Gastrocnemius medialis (tissue), 4 donors: Measurements from ENCODE around the gene ZNF710. TPM values are rescaled to one million over a fixed set of nuclear protein-coding genes. Genes with fewer than 3 reads are reported as not detected.

ENCODE experiments used
- ATAC-seq, 2 donors: fragments of 150-250 bp; one replicate each; pipeline ENCODE4 v1.9.1; 2016
- DNase-seq, 2 donors: peaks; one replicate each; pipeline ENCODE4 v3.0.0-alpha.2; 2019
- H3K27ac ChIP-seq, 4 donors: fragments of 200-600 bp; sonication (generic); 1 replicate in 1 of 4; 2 replicates in 3 of 4; pipeline ENCODE4 v1.5.1; 2016 to 2018; ENCODE audit warnings: mild to moderate bottlenecking in 2 of 4, moderate library complexity in 1 of 4
- H3K27me3 ChIP-seq, 3 donors: fragments of 200-600 bp; sonication (generic) in 2 of 3; 1 replicate in 1 of 3; 2 replicates in 2 of 3; pipeline versions ENCODE4 v1.5.1 to v1.6.0; 2016 to 2019; ENCODE audit warnings: mild to moderate bottlenecking in 1 of 3, moderate library complexity in 1 of 3
- H3K36me3 ChIP-seq, 2 donors: fragments of 200-600 bp; sonication (generic) in 1 of 2; one replicate each; pipeline ENCODE4 v1.5.1; 2017 to 2018
- H3K4me1 ChIP-seq, 2 donors: fragments of 200-600 bp; sonication (generic) in 1 of 2; one replicate each; pipeline ENCODE4 v1.5.1; 2016 to 2017; ENCODE audit warnings: mild to moderate bottlenecking in 2 of 2
- H3K4me3 ChIP-seq, 4 donors: fragments of 200-600 bp; sonication (generic) in 3 of 4; 1 replicate in 1 of 4; 2 replicates in 3 of 4; pipeline ENCODE4 v1.5.1; 2016 to 2019; ENCODE audit warnings: mild to moderate bottlenecking in 2 of 4
- H3K9me3 ChIP-seq, 3 donors: fragments of 200-600 bp; sonication (generic) in 2 of 3; 1 replicate in 1 of 3; 2 replicates in 2 of 3; pipeline ENCODE4 v1.5.1; 2016 to 2019
- POLR2A ChIP-seq, 2 donors: fragments of 450-650 bp; IDR thresholded peaks; one replicate each; pipeline ENCODE4 v1.6.1; 2017; ENCODE audit warnings: antibody characterized with exemption in 2 of 2, mild to moderate bottlenecking in 2 of 2, moderate library complexity in 2 of 2
- in situ Hi-C, 4 donors: fragments of 200-750 bp; cut with MboI; loops; one replicate each; pipeline versions ENCODE4 v1.15.0 to v1.8.0; 2017; ENCODE audit warnings: low sequenced_read_pairs in 4 of 4
- intact Hi-C: fragments of 100-400 bp; cut with DNase I; formaldehyde crosslinking; loops from one replicate; pipeline ENCODE4 v1.15.1; 2023; ENCODE audit warnings: low total_unique reads
- total RNA-seq, 4 donors: library from RNA; depleted of rRNA; stranded (reverse); fragments of >200 nt; gene quantifications; one replicate each; pipeline versions ENCODE4 v1.1.0 to v1.2.3, GENCODE V29; 2016
- TF ChIP-seq, protein P1 (sequence below), 5 experiments: fragments of 450-650 bp in 3 of 5; fragments of 200-600 bp in 2 of 5; sonication (generic) in 2 of 5; IDR thresholded peaks in 4 of 5; conservative IDR thresholded peaks in 1 of 5; 1 replicate in 4 of 5; 2 replicates in 1 of 5; pipeline ENCODE4 v1.5.1; 2016 to 2019; ENCODE audit warnings: antibody characterized with exemption in 5 of 5, mild to moderate bottlenecking in 3 of 5, moderate library complexity in 3 of 5

ZNF710 gene
- total RNA-seq, 4 donors from 2014 or later: 2.6 to 5.4 (median 3.2) TPM

GRCh38 chr15:90101969-90102890, 101.1 kb downstream of the ZNF710 start, which contains the start of gene IDH2:
Gene IDH2 (minus strand): TSS chr15:90102468. CDS start chr15:90102390, 78 bp downstream.
- ATAC-seq: peak; percentile 36 to 47
- Histone ChIP-seq H3K4me3 (peak within 1 kb of the TSS; percentile 68 to 93 (median 80)), H3K9me3 (no peaks in the 10 kb centered on the region), H3K27me3 (no peaks in the 10 kb centered on the region), H3K27ac (peak within 1 kb of the TSS; percentile 94 to 100 (median 99)), H3K4me1 (peaks cover 74 to 80% of the 10 kb centered on the region in 2 donors), H3K36me3 (no peaks in the 10 kb centered on the region)
- DNase-seq: peak; percentile 61 to 79
- intact Hi-C loops: loop anchor here (5.0 to 10.0 kb wide), 2 partner anchors 363 to 1190 kb away; partner anchors contain the start of gene MFGE8
- in situ Hi-C loops: no loop called here
- peak; percentile 99 for TF ChIP-seq POLR2A (IDR thresholded peaks at IDR 0.05)
- TF ChIP-seq, protein P1, sequence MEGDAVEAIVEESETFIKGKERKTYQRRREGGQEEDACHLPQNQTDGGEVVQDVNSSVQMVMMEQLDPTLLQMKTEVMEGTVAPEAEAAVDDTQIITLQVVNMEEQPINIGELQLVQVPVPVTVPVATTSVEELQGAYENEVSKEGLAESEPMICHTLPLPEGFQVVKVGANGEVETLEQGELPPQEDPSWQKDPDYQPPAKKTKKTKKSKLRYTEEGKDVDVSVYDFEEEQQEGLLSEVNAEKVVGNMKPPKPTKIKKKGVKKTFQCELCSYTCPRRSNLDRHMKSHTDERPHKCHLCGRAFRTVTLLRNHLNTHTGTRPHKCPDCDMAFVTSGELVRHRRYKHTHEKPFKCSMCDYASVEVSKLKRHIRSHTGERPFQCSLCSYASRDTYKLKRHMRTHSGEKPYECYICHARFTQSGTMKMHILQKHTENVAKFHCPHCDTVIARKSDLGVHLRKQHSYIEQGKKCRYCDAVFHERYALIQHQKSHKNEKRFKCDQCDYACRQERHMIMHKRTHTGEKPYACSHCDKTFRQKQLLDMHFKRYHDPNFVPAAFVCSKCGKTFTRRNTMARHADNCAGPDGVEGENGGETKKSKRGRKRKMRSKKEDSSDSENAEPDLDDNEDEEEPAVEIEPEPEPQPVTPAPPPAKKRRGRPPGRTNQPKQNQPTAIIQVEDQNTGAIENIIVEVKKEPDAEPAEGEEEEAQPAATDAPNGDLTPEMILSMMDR (IDR thresholded peaks at IDR 0.05 in 4 of 5, conservative IDR thresholded peaks at IDR 0.05 in 1 of 5): peak in 2 of 5 experiments; percentile 17 to 27

DNA sequence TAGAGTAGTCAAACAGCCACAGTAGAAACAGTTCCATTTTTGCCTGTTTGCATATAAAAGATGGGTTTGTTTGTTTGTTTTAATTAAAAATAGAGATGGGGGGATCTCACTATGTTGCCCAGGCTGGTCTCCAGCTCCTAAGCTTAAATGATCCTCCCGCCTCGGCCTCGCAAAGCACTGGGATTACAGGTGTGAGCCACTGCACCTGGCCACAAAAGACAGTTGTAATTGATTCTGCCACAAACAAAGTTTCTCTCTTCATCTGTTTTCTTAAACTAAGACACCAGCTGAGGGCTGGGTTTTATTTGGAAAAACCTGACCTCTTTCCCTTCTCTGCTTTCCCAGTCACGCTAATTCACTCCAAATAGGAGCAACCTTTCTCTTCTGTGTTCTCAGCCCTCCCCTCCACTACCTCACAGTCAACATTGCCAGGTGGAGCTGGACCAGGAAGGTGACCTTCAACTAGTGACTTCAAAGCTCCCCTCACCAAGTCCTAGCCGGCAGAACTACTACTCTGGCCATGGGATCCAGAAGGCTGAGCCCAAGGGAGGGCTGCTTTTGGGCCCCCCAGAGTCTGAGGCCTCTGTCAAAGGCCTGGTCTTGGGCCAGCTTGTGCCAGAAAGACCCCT, 102.7 kb downstream of the ZNF710 start:
- no peak for ATAC-seq
- Histone ChIP-seq H3K9me3 (no peaks in the 10 kb centered on the region), H3K4me3 (no peak overlapping the region), H3K4me1 (peaks cover 61 to 67% of the 10 kb centered on the region in 2 donors), H3K36me3 (no peaks in the 10 kb centered on the region), H3K27me3 (no peaks in the 10 kb centered on the region), H3K27ac (peak overlapping the region; percentile 94 to 100 (median 99))
- in situ Hi-C loops (no loop called here), intact Hi-C loops (loop anchor here (5.0 to 10.0 kb wide), 2 partner anchors 361 to 1192 kb away; partner anchors contain the start of gene MFGE8)
- DNase-seq: peak in 1 of 2 donors; percentile 46
- TF ChIP-seq POLR2A (IDR thresholded peaks at IDR 0.05): no peak
- TF ChIP-seq, protein P1 (IDR thresholded peaks at IDR 0.05 in 4 of 5, conservative IDR thresholded peaks at IDR 0.05 in 1 of 5): no peak

DNA sequence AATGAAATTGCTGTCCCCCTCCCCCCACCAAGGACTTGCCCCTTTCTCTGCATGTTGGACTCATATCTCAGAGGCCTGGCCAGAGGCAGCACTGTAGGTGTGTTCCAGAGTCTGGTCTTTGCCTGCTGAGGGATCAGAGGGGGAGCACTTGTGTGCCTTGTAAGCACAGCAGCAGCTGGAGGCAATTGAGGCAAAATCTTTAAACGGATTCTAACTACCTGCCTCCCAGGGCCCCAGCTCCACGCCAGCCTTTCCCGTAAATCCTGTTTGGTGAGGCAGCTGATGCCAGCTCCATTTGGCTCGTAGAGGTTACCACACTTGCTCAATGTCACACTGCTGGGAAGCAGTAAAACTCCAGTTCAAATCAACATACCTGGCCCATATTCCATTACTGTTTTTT, 103.4 kb downstream of the ZNF710 start:
- H3K27ac ChIP-seq: peak overlapping the region; percentile 94 to 100 (median 99)
- in situ Hi-C loops (no loop called here), intact Hi-C loops (loop anchor here (5.0 to 10.0 kb wide), 2 partner anchors 360 to 1192 kb away; partner anchors contain the start of gene MFGE8)
- H3K27me3 ChIP-seq: no peaks in the 10 kb centered on the region
- TF ChIP-seq POLR2A (IDR thresholded peaks at IDR 0.05): no peak
- TF ChIP-seq, protein P1 (IDR thresholded peaks at IDR 0.05 in 4 of 5, conservative IDR thresholded peaks at IDR 0.05 in 1 of 5): no peak
- H3K9me3 ChIP-seq: no peaks in the 10 kb centered on the region
- H3K4me1 ChIP-seq: peaks cover 53 to 60% of the 10 kb centered on the region in 2 donors
- no peaks in the 10 kb centered on the region for H3K36me3 ChIP-seq
- no peak for ATAC-seq
- peak in 1 of 2 donors; percentile 31 for DNase-seq
- no peak overlapping the region for H3K4me3 ChIP-seq

DNA sequence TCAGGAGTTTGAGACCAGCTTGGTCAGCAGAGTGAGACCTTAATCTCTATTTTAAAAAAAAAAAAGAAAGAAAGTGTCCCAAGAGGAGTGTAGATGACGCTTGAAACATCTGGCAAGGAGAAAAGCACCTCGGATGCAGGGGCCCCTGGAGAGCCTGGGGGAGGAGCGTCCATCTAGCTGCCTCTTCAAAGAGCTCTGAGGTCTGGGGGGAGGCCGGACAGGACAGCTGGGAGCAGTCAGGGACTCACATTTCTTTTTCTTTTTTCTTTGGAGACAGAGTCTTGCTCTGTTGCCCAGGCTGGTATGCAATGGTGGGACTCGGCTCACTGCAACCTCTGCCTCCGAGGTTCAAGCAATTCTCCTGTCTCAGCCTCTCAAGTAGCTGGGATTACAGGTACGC, 104.4 kb downstream of the ZNF710 start:
- no peak overlapping the region for H3K4me3 ChIP-seq
- no peaks in the 10 kb centered on the region for H3K36me3 ChIP-seq
- in situ Hi-C loops: no loop called here
- no peaks in the 10 kb centered on the region for H3K9me3 ChIP-seq
- DNase-seq: no peak
- intact Hi-C loops: loop anchor here (10.0 kb wide), 1 partner anchor 359 kb away; no protein-coding TSS in a partner anchor
- peak overlapping the region; percentile 94 to 100 (median 99) for H3K27ac ChIP-seq
- ATAC-seq: no peak
- H3K4me1 ChIP-seq: peaks cover 44 to 50% of the 10 kb centered on the region in 2 donors
- TF ChIP-seq, protein P1 (IDR thresholded peaks at IDR 0.05 in 4 of 5, conservative IDR thresholded peaks at IDR 0.05 in 1 of 5): no peak
- no peaks in the 10 kb centered on the region for H3K27me3 ChIP-seq
